Measurements from ENCODE around the gene STK38L.

STK38L gene

DNA sequence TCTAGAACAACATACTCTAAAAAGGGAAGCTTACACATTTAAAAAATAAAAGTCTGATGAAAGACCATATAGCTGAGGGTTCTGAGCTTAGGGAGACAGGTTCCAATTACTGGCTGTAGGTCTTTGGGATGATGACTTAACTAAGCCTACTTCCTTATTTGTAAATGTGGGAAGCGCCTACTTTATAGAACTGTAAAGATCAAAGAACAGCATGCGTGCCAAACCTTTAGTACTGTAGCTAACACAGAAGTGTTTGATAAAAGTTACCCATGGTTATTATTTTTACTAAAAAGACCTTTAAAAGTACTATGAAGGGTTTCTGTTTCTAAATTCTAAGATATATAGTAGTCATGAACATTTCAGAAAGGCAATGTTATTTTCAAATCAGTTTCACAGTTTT, 35.7 kb downstream of the STK38L start:
- DNase-seq = no peak

DNA sequence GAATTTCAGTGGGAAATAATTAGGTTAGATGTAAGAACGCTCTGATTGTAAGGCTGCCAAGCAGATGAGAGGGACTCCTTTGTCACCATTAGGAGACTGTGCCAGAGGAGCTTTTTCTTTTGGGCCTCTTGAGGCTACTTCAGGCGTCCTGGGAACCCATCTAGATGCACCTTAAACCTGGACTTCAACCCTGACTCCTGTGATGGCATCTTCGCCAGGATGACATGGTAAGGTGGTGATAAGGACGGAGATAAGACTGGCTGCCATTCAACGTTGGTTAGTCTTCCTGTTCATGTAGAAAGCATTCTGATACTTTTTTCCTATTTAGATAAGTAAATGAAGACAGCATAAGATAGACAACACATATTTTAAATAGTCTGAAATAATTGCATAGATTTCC, 36.3 kb downstream of the STK38L start:
- no peak for DNase-seq

DNA sequence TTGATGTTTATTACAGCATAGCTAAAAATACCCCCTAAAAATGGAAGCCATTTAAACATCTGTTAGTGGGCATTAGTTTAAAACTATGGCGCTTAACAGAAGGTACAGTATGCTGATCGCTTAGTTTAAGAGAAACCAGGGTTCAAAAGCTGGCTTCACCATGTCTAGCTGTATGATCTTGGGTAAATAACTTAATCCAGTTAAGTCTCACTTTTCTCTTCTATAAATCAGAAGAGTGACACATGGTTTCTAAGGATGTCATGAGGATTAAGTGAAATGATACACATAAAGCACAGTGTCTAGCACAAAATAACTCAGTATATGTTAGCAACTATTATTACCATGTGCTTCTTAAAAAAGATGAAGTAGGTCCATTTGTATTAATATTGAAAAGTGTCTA, 38.7 kb downstream of the STK38L start:
- DNase-seq = no peak

DNA sequence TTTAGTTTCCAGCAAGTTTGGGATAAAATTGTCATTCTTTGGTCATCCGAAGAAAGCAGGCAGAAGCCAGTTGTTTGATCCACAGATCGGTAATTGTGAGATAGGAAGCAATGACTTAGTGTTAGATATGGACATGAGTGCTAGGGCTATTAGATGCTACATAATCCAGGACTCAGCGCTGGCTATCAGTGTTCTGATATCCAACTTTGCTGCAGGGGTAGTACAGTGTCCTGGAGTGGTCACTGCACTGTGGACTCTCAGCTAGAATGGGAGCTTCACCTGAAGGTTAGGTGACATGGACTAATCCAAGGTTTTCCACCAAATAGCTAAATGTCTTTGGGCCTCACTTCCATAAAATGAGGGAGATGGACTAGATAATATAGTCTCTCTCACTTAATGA, 39.9 kb downstream of the STK38L start:
- DNase-seq = no peak

DNA sequence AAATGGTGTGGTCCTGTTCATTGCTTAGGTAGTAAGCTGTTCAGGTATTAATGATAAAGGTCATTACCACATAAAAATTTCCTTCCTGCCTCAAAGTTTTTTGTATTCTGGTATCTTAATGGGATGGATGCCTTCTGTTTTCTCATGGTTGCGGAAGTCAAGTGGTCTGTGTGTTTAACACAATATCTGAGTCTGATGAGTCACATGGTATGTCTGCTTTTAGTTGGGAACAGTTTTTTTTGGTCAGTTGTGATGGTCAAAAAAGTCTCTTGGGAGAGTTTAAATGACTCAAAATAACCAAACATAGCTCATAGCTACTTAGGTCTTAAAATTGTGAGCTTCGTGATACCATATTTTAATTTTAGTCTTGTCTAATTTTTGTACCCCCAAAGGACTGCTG, 40.7 kb downstream of the STK38L start:
- no peak for DNase-seq

DNA sequence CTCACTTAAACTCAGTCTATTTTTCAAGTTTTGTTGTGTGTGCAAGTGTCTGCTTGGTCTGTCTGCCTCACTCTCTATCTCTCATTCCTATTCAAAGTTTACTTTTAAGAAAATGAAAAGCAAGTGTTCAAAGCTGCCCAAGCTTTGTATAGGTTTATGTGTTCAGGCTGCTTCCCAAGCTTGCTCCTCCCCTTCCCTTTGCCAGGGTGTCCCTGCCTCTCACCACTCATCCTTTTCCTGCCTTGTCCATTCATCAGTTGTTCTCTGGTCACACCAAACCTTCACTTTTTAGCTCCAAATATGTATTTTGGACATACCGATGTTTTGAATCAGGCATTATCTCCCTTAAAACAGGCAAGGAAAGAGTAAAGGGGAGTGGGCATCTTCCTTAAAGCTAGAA, 41.3 kb downstream of the STK38L start:
- DNase-seq = no peak

DNA sequence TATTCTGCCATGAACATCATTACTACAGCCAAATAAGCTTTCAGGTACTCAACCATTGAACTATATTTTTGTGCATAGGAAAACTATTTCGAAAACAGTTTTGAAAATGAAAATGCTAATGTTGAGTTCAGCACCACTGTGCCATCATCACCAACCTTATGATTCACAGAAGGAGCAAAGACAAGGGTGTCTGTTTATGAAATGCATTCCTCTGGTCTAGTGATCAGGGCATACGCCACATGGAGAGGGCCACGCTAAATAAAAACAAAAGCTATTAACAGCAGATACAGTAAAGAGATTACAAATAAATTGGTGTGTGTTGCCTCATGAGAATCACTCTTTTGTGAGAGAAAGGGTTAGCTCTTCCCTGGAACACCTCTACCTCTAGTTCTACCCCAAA, 45.3 kb downstream of the STK38L start:
- DNase-seq = no peak

DNA sequence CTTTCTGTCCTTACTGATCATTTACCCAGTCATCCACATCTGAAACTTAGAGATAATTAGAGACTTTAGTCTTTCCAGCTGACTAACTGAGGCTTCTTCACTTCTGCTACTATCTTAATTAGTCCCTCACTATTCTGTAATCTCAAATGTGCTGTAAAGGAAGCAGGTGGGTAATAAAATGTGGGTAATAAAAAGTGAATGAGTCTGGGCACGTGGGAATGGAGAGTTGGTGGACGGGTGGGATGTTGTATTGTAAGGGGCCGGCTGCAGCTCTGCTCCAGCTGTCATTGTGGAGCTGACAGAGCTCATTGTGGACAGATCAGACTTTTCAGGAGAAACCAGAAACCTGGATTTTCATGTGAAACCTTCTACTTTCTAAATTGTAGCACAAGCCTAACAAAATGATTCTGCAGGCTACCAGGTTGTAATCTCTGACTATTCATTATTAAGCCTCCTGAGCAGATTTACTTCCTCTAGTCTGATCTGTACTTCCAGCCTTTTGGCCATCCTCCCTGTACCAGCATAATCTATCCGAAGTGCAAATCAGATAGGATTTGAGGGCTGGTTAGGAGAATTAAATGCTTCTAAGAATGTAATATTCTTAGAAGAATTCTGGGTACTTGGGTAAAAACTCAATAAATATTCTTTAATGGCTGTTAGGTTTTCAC, 46.5 kb downstream of the STK38L start:
- DNase-seq = no peak

DNA sequence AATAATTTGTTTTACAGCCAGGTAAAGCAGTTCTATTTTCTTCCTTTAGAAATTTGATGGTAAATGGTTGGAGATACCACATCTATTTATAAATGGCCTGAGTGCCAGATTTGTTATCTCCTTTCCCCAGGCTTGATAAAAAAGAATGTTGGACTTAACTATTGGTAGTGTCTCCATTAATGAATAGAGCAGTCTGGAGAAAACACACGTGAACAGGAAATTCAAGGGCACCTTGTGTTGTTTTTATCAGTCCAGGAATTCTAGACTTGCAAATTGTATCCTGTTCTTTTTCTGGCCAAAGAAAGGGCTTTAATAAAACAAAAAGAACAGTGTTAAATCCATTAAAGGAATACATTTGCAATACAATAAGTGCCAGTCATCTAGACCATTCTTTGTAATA, 47.8 kb downstream of the STK38L start:
- DNase-seq = no peak

DNA sequence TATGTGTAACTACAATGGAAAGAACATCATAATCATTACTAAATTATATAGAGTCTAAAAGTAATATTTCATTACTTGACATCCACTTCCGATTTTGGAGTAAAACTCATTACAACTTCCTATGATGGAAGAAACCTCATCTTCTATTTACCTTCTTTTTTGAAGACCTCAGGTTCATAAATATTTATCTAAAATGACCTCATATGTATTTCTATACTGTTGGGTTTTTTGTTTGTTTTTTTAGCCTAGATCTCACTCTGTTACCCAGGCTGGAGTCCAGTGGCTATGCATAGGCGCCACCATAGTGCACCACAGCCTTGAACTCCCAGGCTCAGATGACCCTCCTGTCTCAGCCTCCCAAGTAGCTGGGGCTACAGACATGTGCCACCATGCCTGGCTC, 48.6 kb downstream of the STK38L start:
- no peak for DNase-seq

DNA sequence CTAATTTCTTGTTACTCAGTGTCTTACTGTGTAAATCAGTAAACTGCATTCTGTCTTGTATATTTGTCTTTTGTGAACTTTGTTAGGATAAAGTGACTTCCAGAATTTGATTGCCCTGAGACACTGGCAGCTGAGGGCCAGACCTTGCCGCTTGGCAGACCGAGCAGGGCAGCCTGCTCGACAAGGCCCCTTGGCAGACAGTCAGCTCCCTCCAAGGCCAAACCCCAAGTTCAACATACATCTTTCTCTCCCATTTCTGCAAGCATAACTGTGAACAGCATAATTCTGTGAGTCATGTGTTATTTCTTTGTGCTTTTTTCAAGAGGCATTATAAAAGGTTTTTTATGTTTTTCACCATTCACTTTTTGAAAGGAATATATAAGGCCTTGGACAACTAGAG, 49.4 kb downstream of the STK38L start:
- DNase-seq = no peak

DNA sequence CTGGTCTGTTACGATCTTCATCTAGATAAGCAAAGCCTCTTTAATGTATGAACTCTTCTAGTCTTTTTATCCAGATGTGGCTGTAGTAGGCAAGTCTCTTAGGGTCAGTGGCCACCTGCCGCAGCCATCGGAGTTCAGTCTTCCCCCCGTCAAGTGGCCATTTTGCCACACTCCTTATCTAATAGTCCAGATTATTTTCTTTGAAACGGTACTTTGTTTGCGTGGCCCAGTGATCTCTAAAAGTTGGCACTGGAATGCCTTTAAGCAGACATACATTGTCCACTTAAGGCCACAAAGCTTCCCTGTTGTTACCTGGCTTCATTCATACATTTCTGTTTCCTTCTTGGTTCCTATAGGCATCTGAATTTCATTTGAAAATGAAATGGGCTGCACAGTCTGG, 52.6 kb downstream of the STK38L start:
- no peak for DNase-seq

DNA sequence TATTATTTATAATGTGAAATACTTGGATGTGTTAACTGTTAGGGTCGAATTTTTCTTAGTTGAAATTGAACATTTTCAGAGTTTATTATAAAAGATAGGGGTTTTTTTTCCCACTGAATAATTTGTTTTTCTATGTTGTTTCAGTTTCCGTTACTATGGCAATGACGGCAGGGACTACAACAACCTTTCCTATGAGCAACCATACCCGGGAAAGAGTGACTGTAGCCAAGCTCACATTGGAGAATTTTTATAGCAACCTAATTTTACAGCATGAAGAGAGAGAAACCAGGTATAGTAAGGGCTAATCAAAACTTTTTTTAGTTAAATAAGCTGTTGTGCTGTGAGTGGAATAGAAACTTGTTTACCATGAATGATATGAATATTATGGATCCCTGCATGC, 53.5 kb downstream of the STK38L start:
- no peak for DNase-seq

DNA sequence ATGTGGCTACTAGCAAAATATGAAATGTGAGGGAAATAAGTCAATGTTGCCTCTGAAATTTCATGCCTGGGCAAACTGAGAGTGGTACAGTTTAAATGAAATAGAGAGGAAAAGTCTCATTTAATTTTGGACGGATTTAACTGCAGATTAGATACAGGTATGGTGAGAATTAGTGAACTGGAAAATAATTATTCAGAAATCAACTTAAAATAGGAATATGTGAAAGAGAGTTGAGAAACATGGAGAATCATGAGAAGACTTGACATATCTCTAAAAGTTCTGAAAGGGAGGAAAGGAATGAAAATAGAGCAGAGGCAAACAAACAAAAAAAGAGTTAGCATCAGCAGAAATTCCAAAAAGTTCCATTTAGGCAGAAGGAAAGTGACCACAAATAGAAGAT, 55.0 kb downstream of the STK38L start:
- DNase-seq = no peak

DNA sequence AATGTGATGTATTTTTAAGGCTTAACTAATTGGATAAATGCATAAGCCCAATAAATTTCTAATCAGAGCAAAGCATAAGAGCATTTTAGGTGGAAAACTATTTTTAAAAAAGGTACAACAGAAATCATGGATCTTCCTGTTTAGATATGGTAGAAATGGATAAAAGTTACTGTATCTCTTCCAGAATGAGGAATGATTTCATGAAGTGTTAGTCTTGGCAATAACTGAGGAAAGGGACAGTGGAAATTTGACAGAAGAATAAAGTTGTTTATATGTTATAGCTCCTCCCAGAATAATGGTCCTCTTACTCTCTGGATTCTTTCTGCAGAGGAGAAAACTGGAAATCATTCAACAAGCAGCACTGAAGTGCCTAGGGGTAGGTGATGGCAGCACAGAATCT, 56.1 kb downstream of the STK38L start:
- DNase-seq = no peak

DNA sequence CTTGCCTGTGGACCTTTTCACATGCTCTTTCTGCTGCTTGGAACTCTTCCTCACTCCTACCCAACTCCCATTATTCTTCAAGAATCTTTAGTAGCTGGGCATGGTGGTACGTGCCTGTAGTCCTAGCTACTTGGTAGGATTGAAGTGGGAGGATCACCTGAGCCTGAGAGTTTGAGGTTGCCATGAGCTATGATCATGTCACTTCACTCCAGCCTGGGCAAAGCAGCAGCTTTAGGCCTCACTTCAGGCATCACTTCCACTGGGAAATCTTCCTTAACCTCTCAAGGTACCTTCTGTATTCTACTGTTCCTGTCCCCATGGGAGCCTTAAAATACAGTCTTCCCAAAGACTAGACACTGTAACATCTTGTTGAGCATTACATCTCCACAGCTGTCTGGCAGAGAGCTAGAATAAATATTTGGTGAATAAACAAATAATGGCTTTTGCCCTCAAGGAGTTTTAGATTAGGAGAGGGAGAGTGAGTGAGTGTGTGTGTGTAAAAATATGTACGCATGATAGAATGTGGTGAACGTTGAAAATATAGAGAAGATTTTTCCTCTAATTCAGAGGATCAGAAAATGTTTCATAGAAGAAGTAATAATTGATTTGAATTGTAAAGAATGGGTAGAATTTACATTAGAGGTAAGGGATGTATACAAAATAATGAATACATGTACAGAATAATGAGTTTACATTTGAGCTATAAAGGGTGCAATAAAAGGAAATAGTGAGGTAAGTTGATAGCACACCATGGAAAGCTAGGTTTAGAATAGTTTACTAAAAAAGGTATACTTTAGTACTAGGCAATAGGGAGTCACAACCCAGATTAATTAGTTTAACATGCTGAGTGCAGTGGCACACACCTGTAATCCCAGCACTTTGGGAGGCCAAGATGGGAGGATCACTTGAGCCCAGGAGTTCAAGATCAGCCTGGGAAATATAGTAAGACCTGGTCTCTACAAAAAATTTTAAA, 59.3 kb downstream of the STK38L start:
- DNase-seq = no peak

DNA sequence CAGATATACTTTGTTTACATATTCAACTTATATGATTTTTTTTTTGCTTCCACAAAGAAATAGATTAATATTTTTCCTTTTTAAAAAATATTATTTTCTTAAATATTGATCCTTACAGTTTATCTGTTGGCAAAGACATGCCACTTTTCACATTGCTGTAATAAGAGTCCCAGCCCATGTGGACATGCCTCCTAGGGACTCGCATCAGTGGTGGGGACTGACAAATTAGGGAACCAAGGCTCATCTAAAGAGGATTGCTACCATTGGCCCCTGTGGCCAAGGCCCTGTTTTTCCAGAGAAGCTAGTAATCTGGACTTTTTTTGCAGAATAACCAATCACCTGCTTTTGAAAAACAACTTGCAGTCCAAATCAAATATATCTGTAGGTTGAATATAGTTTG, 60.8 kb downstream of the STK38L start:
- DNase-seq = no peak

DNA sequence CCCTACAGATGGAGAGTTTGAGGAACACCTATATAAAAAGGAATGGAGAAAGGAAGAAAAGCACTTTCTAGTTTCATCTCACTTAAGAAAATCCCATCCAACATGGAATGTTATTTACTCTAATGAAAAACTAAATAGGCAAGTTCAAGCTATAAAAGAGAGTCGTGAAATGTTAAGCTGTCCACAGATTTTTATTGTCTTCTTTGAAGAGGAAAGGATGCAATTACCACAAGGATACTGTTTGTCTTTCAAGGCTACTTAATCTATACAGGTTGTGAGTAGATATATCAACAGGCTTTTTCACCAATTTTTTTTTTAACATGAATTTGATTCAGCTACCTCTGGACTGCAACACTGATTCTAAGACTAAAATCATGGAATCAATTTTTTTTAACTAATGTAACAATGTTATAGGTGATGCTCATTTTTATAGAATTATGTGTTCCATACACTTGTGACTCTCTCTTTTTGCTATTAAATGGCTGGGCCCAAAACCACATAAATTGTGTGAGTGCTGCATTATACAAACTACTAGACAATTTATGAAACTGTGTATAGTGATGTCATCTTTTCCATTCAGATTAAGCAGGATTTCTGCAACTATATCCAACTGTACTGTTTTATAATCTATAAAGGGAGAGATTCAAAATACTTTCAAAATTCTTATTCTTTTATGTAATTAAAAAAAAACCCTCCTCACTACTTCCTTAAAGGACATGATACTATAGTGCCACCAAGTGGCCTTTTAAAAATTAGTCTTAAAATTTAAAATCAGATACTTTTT, 61.8 kb downstream of the STK38L start:
- no peak for DNase-seq

DNA sequence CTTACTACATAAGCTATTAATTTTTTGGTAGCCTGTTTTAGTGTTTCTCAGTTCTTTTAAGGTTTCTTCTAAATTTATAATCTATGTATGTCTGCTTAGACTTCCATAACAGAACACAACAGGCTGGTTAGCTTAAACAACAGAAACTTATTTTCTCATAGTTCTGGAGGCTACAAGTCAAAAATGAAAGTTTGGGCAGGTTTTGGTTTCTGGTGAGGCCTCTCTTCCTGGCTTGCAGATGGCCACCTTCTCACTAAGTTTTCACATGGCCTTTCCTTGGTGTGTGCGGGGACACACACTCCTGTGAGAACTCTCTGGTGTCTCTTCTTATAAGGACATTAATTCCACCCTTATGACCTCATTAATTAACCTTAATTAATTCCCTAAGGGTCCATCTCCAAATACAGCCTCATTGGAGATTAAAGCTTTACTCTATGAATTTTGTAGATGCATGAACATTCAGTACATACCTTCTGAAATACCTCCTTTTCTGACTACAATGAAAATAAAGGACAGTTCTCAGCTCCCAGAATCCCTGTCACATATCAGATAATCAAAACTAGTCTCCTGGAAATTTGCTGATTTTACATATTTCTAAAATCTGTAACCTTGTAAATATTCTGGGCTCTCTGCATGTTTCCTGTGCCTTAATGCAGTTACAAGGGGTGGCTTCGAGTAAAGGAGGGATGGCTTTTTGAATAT, 65.4 kb downstream of the STK38L start:
- no peak for DNase-seq

DNA sequence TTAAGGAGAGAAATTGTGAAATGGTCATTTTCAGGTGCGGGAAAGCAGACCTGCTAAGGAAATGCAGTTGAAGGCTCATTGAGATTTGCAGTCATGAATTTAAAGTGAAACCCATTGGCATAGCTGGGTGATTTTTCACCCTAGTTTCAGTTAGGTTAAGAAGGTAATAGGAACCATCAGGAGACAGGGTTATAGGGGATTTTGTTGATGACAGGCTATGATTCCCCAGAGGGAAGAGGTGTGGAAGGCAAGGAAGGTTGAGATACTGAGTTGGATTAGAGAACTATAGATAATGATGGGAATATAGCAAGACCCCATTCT, 65.9 kb downstream of the STK38L start:
- no peak for DNase-seq

DNA sequence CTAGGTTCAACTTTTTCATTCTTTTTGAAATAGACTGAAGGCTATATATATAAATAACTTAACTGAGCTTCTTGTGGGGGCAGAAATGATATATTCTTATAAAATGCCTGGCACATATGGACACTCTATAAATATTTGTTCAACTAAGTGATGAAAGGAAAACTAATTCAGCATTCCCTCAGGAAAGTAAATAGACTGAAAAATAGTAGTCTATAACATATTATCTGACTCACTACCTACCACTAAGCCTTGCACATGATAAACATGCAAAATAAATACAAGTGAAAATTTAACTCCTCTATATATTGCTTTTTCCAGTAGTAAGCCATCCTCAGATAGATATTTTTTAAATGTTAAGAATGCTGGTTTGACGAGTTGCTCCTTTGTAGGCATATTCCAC, 72.9 kb downstream of the STK38L start:
- no peak for DNase-seq

DNA sequence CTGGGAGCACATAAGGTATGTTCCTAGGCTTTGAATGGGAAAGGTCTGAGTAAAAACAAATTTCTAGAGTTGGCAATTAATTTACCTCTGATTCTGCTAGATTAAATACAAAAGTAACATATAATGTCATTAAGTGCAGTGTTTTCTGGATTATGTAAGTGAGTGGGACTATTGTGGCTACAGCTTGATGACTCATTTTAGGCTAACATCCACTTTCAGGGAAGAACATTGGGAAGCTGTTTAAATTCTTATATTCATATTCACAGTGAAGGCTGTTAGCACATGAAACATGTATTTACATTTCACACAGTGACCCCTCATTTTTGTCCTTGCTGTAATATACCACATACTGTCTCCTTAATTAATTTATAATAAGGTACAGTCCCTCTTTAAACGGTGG, 75.3 kb downstream of the STK38L start:
- DNase-seq = no peak

DNA sequence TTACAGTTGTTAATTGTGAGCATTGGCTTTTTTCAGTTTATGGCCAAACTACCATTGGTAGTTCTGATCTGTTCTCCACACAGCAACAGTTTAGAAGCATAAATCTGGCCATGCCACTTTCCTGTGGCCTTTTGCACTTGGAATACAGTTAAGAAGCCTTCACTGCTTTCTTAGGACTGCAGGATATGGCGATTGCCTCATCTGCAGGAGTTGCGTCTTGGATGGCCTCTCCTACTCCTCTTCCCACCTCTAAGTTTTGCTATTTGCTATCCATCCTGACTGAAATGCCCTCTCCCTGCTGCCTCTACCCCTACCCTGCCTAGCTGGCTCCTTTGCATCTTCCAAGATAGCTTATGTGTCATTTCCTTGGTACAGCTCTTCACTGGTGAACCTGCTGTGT, 75.8 kb downstream of the STK38L start:
- no peak for DNase-seq

All from CD4-positive, alpha-beta T cell treated with Interleukin-17A for 4 hours (primary cell).